Stimulated activated CD4-positive, alpha-beta T cell treated with anti-CD3 and anti-CD28 coated beads, Interleukin-12 subunit alpha, Interleukin-12 subunit beta, amount 100 ng/mL, for 48 hours (primary cell): Measurements from ENCODE around the gene MRFAP1L1.

Source experiments
- DNase-seq, 3 donors: peaks; one replicate each; pipeline ENCODE4 v3.0.0-alpha.2; 2020; ENCODE audit warnings: low read depth in 2 of 3, low spot score in 1 of 3

The MRFAP1L1 gene

DNA sequence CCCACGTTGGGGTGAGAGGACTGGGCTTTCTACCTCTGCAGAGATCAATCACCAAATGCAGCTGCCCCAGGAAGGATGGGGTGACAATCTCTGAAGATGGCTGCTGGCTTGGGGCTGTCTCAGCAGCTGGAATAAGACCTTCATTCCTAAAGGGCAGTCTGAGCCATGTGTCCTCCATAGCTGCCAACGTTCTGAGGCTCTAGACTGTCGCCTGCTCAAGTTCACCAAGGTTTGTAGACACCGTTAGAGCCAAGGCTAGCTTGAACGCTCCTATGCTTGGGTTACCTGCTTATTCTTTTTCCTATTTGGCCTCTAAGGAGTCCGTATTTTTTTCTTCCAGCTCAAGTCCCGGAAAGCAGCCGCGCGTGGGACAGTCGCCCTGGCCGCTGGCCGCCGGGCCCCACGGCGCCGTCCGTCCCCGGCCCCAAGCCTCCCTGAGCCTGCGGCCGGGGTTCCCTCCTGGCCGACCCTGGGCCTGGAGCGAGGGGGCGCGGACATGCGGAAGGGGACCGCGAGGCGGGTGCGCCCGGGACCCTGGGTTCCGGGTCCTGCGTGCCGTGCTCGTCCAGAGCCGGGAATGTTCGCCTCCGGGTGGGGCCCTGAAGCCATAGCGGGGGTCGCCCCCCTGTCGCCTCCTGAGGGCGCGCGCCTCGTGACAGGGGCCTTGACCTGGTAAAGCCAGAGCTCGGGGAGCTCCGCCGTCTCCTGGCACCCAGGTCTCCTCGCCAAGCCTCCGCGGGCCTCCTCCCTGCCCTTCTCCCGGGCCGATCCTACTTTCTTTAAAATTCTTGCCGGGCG lies 45.9 kb downstream of the MRFAP1L1 start:
- no peak for DNase-seq

- DNase-seq, result no peak
Observed at GRCh38 chr4:6662591-6662990, 47.1 kb downstream of the MRFAP1L1 start.

- no peak for DNase-seq
Observed at GRCh38 chr4:6660430-6660829, 49.2 kb downstream of the MRFAP1L1 start.

GRCh38 chr4:6659897-6660296 lies 49.8 kb downstream of the MRFAP1L1 start:
- no peak for DNase-seq

GRCh38 chr4:6658597-6659075 lies 51.0 kb downstream of the MRFAP1L1 start:
- peak in 1 of 3 donors; percentile 39 for DNase-seq

DNA sequence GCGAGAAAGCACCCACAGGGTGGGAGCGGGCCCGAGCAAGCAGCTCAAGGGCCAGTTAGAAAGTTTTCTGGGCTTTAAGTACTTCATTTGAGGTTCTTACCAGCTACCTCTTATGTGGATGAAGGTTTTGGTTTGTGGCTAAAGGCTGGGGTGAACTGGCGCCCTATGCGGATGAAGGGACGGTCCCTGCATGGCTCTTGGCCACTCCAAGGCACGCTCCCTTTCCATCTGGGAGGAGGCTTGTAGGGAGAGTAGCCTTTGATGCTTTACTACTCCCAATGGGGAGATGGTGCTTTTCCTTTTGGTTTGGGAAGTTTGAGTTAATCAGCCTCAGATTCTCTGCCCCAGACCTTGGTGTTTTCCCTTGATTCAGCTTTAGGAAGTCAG lies 51.5 kb downstream of the MRFAP1L1 start:
- no peak for DNase-seq
